Thyroid gland (tissue), 4 donors: Measurements from ENCODE around the gene SRP54.

Source experiments
- CTCF ChIP-seq, 6 experiments: fragments of 200-600 bp in 3 of 6; fragments of 450-650 bp in 3 of 6; sonication (generic) in 3 of 6; IDR thresholded peaks; one replicate each; pipeline ENCODE4 v1.5.1; 2016 to 2019; ENCODE audit warnings: antibody characterized with exemption in 6 of 6, mild to moderate bottlenecking in 2 of 6, inconsistent platforms in 1 of 6, moderate library complexity in 1 of 6
- POLR2A ChIP-seq, 2 donors: fragments of 450-650 bp; IDR thresholded peaks; one replicate each; pipeline ENCODE4 v1.6.1; 2017; ENCODE audit warnings: antibody characterized with exemption in 2 of 2, mild to moderate bottlenecking in 2 of 2, moderate library complexity in 1 of 2

GRCh38 chr14:35045798-35046047 lies 62.9 kb downstream of the SRP54 start:
- TF ChIP-seq CTCF (IDR thresholded peaks at IDR 0.05) = no peak
- no peak for TF ChIP-seq POLR2A (IDR thresholded peaks at IDR 0.05)
